ENCODE results near the gene CRTAP. TPM values are rescaled to one million over a fixed set of nuclear protein-coding genes. Genes with fewer than 3 reads are reported as not detected.
"Not testable (repeated sequence)": the region's sequence is repeated elsewhere in the genome, so short reads cannot be mapped to it uniquely, and the experiment has no call there.

Gene CRTAP
- total RNA-seq, 2 donors from 2014 or later, result 97.2 to 140 TPM

GRCh38 chr3:33103034-33103433 lies 10.8 kb upstream of the CRTAP start:
- TF ChIP-seq CTCF (IDR thresholded peaks at IDR 0.05), result no peak
- no peak for DNase-seq (ENCODE audit: low spot score)
- no peaks in the 10 kb centered on the region for H3K27me3 ChIP-seq

GRCh38 chr3:33103480-33103879 lies 10.3 kb upstream of the CRTAP start:
- DNase-seq (ENCODE audit: low spot score), result no peak
- no peaks in the 10 kb centered on the region for H3K4me1 ChIP-seq

More at GRCh38 chr3:33103034-33103433, 10.8 kb upstream of the CRTAP start:
- peaks cover 0 to under 1% of the 10 kb centered on the region in 2 donors for H3K4me1 ChIP-seq
- H3K36me3 ChIP-seq, result no peaks in the 10 kb centered on the region
- no peaks in the 10 kb centered on the region for H3K9me3 ChIP-seq
- H3K4me3 ChIP-seq, result no peak overlapping the region
- H3K27ac ChIP-seq, result no peak overlapping the region

GRCh38 chr3:33104803-33105202 lies 9.0 kb upstream of the CRTAP start:
- Histone ChIP-seq H3K27ac (no peak overlapping the region), H3K4me1 (no peaks in the 10 kb centered on the region), H3K36me3 (no peaks in the 10 kb centered on the region), H3K4me3 (no peak overlapping the region), H3K27me3 (no peaks in the 10 kb centered on the region), H3K9me3 (no peaks in the 10 kb centered on the region)
- no peak for DNase-seq (ENCODE audit: low spot score)
- TF ChIP-seq CTCF (IDR thresholded peaks at IDR 0.05), result no peak

More at GRCh38 chr3:33103480-33103879, 10.3 kb upstream of the CRTAP start:
- no peaks in the 10 kb centered on the region for H3K36me3 ChIP-seq
- H3K27ac ChIP-seq, result no peak overlapping the region
- no peaks in the 10 kb centered on the region for H3K27me3 ChIP-seq
- no peaks in the 10 kb centered on the region for H3K9me3 ChIP-seq
- TF ChIP-seq CTCF (IDR thresholded peaks at IDR 0.05), result no peak
- no peak overlapping the region for H3K4me3 ChIP-seq

- Histone ChIP-seq H3K4me3 (no peak overlapping the region), H3K4me1 (no peaks in the 10 kb centered on the region), H3K27ac (no peak overlapping the region), H3K27me3 (no peaks in the 10 kb centered on the region), H3K36me3 (no peaks in the 10 kb centered on the region), H3K9me3 (no peaks in the 10 kb centered on the region)
- no peak for TF ChIP-seq CTCF (IDR thresholded peaks at IDR 0.05)
- DNase-seq (ENCODE audit: low spot score), result no peak
Measured at GRCh38 chr3:33105341-33105948, 8.4 kb upstream of the CRTAP start.

GRCh38 chr3:33106854-33107253 lies 7.0 kb upstream of the CRTAP start:
- not testable (repeated sequence) for H3K4me1 ChIP-seq; H3K4me3 ChIP-seq; H3K36me3 ChIP-seq; H3K27ac ChIP-seq; H3K27me3 ChIP-seq; DNase-seq (ENCODE audit: low spot score); H3K9me3 ChIP-seq

GRCh38 chr3:33111581-33111980 lies 2.2 kb upstream of the CRTAP start:
- TF ChIP-seq CTCF (IDR thresholded peaks at IDR 0.05), result no peak
- no peaks in the 10 kb centered on the region for H3K9me3 ChIP-seq
- no peaks in the 10 kb centered on the region for H3K27me3 ChIP-seq
- H3K36me3 ChIP-seq, result no peaks in the 10 kb centered on the region
- no peak overlapping the region for H3K27ac ChIP-seq
- DNase-seq (ENCODE audit: low spot score), result no peak
- peaks cover 0 to 26% of the 10 kb centered on the region in 2 donors for H3K4me1 ChIP-seq
- no peak overlapping the region for H3K4me3 ChIP-seq

Measured in right atrium auricular region (tissue), 2 donors.